Astrocyte (in vitro differentiated cells and primary cell): ENCODE results near the gene IFNA13. TPM values are rescaled to one million over a fixed set of nuclear protein-coding genes. Genes with fewer than 3 reads are reported as not detected.

Experiments used
- DNase-seq: peaks from one replicate; pipeline ENCODE4 v3.0.0-alpha.2; 2010; ENCODE audit warnings: low read depth
- FAIRE-seq: peaks from 2 replicates; lab custom pipeline; 2011; peaks lifted over from hg19 to GRCh38; lab: Jason Lieb, UNC
- H2AFZ ChIP-seq: 2 replicates; pipeline ENCODE4 v1.6.0; 2012; ENCODE audit warnings: low read depth, low read length, inconsistent platforms
- H3K27ac ChIP-seq: 2 replicates; pipeline ENCODE4 v1.5.1; 2011; ENCODE audit warnings: low read depth, low read length, inconsistent platforms
- H3K27me3 ChIP-seq: 2 replicates; pipeline ENCODE4 v1.6.0; 2011; ENCODE audit warnings: low read length, inconsistent platforms; ENCODE audit not compliant: insufficient read depth
- H3K36me3 ChIP-seq: 2 replicates; pipeline ENCODE4 v1.5.1; 2011; ENCODE audit warnings: low read length, inconsistent platforms; ENCODE audit not compliant: insufficient read depth
- H3K4me1 ChIP-seq: 2 replicates; pipeline ENCODE4 v1.5.1; 2011; ENCODE audit warnings: low read length, inconsistent platforms; ENCODE audit not compliant: insufficient read depth
- H3K4me2 ChIP-seq: 2 replicates; pipeline ENCODE4 v1.6.0; 2012; ENCODE audit warnings: low read length, inconsistent platforms
- H3K4me3 ChIP-seq: 2 replicates; pipeline ENCODE4 v1.5.1; 2011; ENCODE audit warnings: low read depth, mild to moderate bottlenecking, low read length, inconsistent platforms; ENCODE audit not compliant: insufficient read depth
- H3K79me2 ChIP-seq: 2 replicates; pipeline ENCODE4 v1.6.0; 2012; ENCODE audit warnings: mild to moderate bottlenecking, low read length, inconsistent platforms; ENCODE audit not compliant: insufficient read depth
- H3K9ac ChIP-seq: 2 replicates; pipeline ENCODE4 v1.6.0; 2012; ENCODE audit warnings: mild to moderate bottlenecking, low read length, inconsistent platforms
- H3K9me3 ChIP-seq: 2 replicates; pipeline ENCODE4 v1.5.1; 2012; ENCODE audit warnings: low read depth, mild to moderate bottlenecking, low read length, inconsistent platforms; ENCODE audit not compliant: insufficient read depth
- H4K20me1 ChIP-seq: 2 replicates; pipeline ENCODE4 v1.6.0; 2012; ENCODE audit warnings: low read length, inconsistent platforms; ENCODE audit not compliant: insufficient read depth
- H3K27ac Mint-ChIP-seq: one replicate; pipeline ENCODE4 v1.8.0; 2021; ENCODE audit warnings: mild to moderate bottlenecking, mixed read lengths; ENCODE audit not compliant: unreplicated experiment
- H3K27me3 Mint-ChIP-seq: one replicate; pipeline ENCODE4 v1.8.0; 2021; ENCODE audit warnings: low read depth, mixed read lengths; ENCODE audit not compliant: unreplicated experiment
- H3K36me3 Mint-ChIP-seq: one replicate; pipeline ENCODE4 v1.8.0; 2021; ENCODE audit warnings: low read depth, mixed read lengths; ENCODE audit not compliant: unreplicated experiment
- H3K4me1 Mint-ChIP-seq: one replicate; pipeline ENCODE4 v1.8.0; 2021; ENCODE audit warnings: low read depth, mixed read lengths; ENCODE audit not compliant: unreplicated experiment
- H3K4me3 Mint-ChIP-seq: one replicate; pipeline ENCODE4 v1.8.0; 2021; ENCODE audit warnings: mild to moderate bottlenecking, moderate library complexity, mixed read lengths; ENCODE audit not compliant: unreplicated experiment
- H3K9me3 Mint-ChIP-seq: one replicate; pipeline ENCODE4 v1.8.0; 2021; ENCODE audit warnings: mild to moderate bottlenecking, mixed read lengths; ENCODE audit not compliant: unreplicated experiment
- CTCF ChIP-seq: IDR thresholded peaks from 2 replicates; pipeline ENCODE4 v1.5.1; 2011; ENCODE audit warnings: low read depth, mild to moderate bottlenecking, inconsistent platforms, low read length, moderate library complexity; ENCODE audit not compliant: insufficient read depth
- EZH2 ChIP-seq: IDR thresholded peaks from 2 replicates; pipeline ENCODE4 v1.6.1; 2012; ENCODE audit warnings: mild to moderate bottlenecking, low read length, inconsistent platforms; ENCODE audit not compliant: insufficient read depth
- total RNA-seq: library from RNA; stranded (reverse); gene quantifications from 2 replicates; pipeline ENCODE4 v1.2.1, GENCODE V29; 2021

IFNA13 gene
- total RNA-seq, 1 donor from 2014 or later: not detected

DNA sequence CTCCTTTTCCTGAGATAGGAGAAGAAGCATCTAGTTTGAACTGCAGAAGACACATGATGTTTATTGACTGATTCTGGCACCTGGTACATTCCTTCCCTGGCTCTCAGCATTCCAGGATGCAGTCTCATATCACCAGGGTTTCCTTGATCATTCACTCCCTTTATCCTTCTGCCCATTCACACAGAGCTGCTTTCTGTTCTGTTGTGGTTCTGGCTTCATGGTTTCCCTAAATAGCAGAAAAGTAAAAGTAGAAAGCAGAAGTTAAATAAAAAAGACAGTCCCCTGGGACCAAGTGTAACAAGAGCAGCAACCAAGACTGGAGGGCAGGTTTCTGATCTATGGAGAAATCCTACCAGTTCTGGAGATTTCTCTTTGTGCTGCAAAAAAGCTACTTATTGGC lies 44.2 kb upstream of the IFNA13 start:
- DNase-seq (no peak), FAIRE-seq (no peak)
- Histone ChIP-seq H4K20me1 (no peaks in the 10 kb centered on the region), H3K36me3 (no peaks in the 10 kb centered on the region), H3K9me3 (no peaks in the 10 kb centered on the region), H3K4me2 (no peak overlapping the region), H3K4me3 (no peak overlapping the region), H3K27ac (no peak overlapping the region), H2AFZ (no peak overlapping the region), H3K79me2 (no peaks in the 10 kb centered on the region), H3K4me1 (no peaks in the 10 kb centered on the region), H3K27me3 (no peaks in the 10 kb centered on the region), H3K9ac (no peak overlapping the region)
- Mint-ChIP-seq H3K4me3 (no peak overlapping the region), H3K4me1 (no peaks in the 10 kb centered on the region), H3K27me3 (no peaks in the 10 kb centered on the region), H3K36me3 (no peaks in the 10 kb centered on the region), H3K27ac (no peak overlapping the region), H3K9me3 (no peaks in the 10 kb centered on the region)
- TF ChIP-seq CTCF: no peak
- TF ChIP-seq EZH2: no peak

DNA sequence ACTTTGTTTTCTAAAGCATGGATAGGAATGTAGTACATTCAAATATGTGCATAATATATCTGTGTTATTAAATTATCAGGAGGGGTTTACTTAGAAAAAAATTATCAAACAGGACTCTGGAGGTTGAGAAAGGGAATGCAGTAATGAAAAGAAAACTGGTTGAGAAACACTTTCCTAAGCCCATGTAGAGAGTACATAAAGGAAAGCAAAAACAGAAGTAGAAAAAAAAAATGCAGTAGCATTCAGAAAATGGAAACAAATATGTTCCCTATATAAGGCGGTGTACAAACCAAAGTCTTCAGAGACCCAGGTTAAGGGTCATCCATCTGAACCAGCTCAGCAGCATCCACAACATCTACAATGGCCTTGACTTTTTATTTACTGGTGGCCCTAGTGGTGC lies 41.0 kb upstream of the IFNA13 start, which contains the start of gene IFNA8:
Gene IFNA8, plus strand, starts transcription at position 301 of the 400 bp plus-strand sequence. Its CDS starts 60 bp downstream, at position 361.
- H3K27ac Mint-ChIP-seq: no peak within 1 kb of the TSS
- no peak for FAIRE-seq
- Histone ChIP-seq H3K4me3 (no peak within 1 kb of the TSS), H3K27ac (no peak within 1 kb of the TSS), H3K9ac (no peak within 1 kb of the TSS), H2AFZ (no peak within 1 kb of the TSS), H3K79me2 (no peaks in the 10 kb centered on the region), H3K9me3 (no peaks in the 10 kb centered on the region), H3K4me1 (no peaks in the 10 kb centered on the region), H3K4me2 (no peak within 1 kb of the TSS), H3K27me3 (no peaks in the 10 kb centered on the region), H4K20me1 (no peaks in the 10 kb centered on the region), H3K36me3 (no peaks in the 10 kb centered on the region)
- H3K27me3 Mint-ChIP-seq: no peaks in the 10 kb centered on the region
- H3K9me3 Mint-ChIP-seq: no peaks in the 10 kb centered on the region
- H3K4me1 Mint-ChIP-seq: no peaks in the 10 kb centered on the region
- no peaks in the 10 kb centered on the region for H3K36me3 Mint-ChIP-seq
- DNase-seq: no peak
- TF ChIP-seq CTCF: no peak
- no peak for TF ChIP-seq EZH2
- no peak within 1 kb of the TSS for H3K4me3 Mint-ChIP-seq

DNA sequence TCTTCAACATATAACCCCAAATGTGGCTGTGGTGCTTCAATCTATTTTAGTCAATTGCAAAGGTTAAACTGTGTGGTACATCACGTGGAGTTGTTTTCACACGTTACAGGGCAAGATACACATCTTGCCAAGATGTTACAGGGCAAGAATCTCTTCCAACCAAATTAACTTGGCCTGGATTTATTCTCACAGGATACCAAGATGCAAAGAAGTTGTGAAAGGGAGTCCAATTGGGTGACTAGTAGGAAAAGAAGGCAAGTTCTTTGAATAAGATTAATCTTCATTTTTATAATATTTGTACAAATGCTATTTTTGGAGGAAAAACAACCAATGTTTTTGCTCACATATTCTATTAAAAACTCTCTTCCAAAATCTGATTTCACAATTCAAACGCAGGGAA lies 36.3 kb upstream of the IFNA13 start:
- Histone ChIP-seq H3K27ac (no peak overlapping the region), H3K4me1 (peaks cover 5% of the 10 kb centered on the region), H3K27me3 (peaks cover 11% of the 10 kb centered on the region), H3K4me3 (no peak overlapping the region), H3K4me2 (no peak overlapping the region), H2AFZ (no peak overlapping the region), H3K9me3 (no peaks in the 10 kb centered on the region), H3K79me2 (no peaks in the 10 kb centered on the region), H3K36me3 (no peaks in the 10 kb centered on the region), H3K9ac (no peak overlapping the region), H4K20me1 (no peaks in the 10 kb centered on the region)
- H3K9me3 Mint-ChIP-seq: no peaks in the 10 kb centered on the region
- no peaks in the 10 kb centered on the region for H3K36me3 Mint-ChIP-seq
- FAIRE-seq (no peak), DNase-seq (no peak)
- TF ChIP-seq CTCF: no peak
- TF ChIP-seq EZH2: no peak
- peaks cover 11% of the 10 kb centered on the region for H3K27me3 Mint-ChIP-seq
- no peak overlapping the region for H3K27ac Mint-ChIP-seq
- no peak overlapping the region for H3K4me3 Mint-ChIP-seq
- H3K4me1 Mint-ChIP-seq: no peaks in the 10 kb centered on the region
